SK-N-MC (cell line): Measurements from ENCODE around the gene IFFO2.

Experiments
- EZH2 ChIP-seq: fragments of 200-600 bp; sonication (generic); IDR thresholded peaks from one replicate; pipeline ENCODE4 v1.6.1; 2017; ENCODE audit warnings: antibody characterized with exemption
- FOXP2 ChIP-seq: optimal IDR thresholded peaks from 2 replicates; pipeline ENCODE3; 2011; ENCODE audit warnings: mild to moderate bottlenecking, moderate library complexity; ENCODE audit not compliant: insufficient read depth; ENCODE audit errors: extremely low read length, control extremely low read depth
- POLR2AphosphoS5 ChIP-seq: IDR thresholded peaks from 2 replicates; pipeline ENCODE4 v1.6.1; 2012; ENCODE audit warnings: mild to moderate bottlenecking, low read depth, low read length, borderline replicate concordance

DNA sequence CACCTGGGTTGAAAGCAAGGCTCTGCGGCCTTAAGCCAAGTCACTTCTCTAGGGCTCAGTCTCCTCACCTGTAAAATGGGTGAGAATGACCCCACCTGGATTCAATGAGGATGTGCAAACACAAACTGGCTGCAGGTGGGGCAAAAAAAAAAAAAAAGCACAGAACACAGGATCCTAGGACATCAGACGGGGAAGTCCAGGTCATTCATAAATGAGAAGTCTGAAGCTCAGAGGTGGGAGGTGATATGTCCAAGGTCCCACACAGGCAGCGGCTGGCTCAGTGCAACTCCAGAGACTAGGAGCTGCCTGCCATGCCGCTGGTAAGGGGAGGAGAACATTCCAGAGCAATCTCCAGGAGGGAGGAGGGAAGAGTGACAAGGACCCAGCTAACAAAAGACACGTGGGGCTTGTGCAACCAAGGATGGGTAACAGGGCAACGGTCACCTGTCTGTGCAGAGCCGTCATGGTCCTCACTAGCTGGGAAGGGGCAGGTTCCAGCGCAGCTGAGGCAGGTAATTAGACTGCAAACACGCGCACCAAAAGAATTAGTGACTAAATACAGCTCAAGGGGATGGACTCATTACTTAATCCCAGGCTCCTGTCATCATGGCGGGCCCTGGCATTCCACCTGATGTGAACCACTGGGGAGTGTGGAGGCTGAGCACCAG is 19.5 kb downstream of the IFFO2 start:
- TF ChIP-seq POLR2AphosphoS5 (no peak), EZH2 (no peak), FOXP2 (no peak)
